HFFc6 (cell line): ENCODE data around the gene TMCC1. TPM values are rescaled to one million over a fixed set of nuclear protein-coding genes. Genes with fewer than 3 reads are reported as not detected.

ENCODE experiments used
- DNase-seq: peaks from one replicate; pipeline ENCODE4 v3.0.0-alpha.2; 2018
- H3K27ac Mint-ChIP-seq: 2 replicates; pipeline ENCODE4 v1.8.0; 2020; ENCODE audit warnings: mild to moderate bottlenecking, mixed read lengths
- H3K27me3 Mint-ChIP-seq: 2 replicates; pipeline ENCODE4 v1.8.0; 2021; ENCODE audit warnings: mild to moderate bottlenecking, moderate library complexity, mixed read lengths; ENCODE audit not compliant: insufficient read depth
- H3K36me3 Mint-ChIP-seq: 2 replicates; pipeline ENCODE4 v1.8.0; 2021; ENCODE audit warnings: low read depth, mixed read lengths
- H3K4me1 Mint-ChIP-seq: 2 replicates; pipeline ENCODE4 v1.8.0; 2020; ENCODE audit warnings: low read depth, mixed read lengths
- H3K4me3 Mint-ChIP-seq: 2 replicates; pipeline ENCODE4 v1.8.0; 2020; ENCODE audit warnings: mild to moderate bottlenecking, moderate library complexity, mixed read lengths
- H3K9me3 Mint-ChIP-seq: 2 replicates; pipeline ENCODE4 v1.8.0; 2020; ENCODE audit warnings: mild to moderate bottlenecking, mixed read lengths
- CTCF ChIP-seq: fragments of 200-600 bp; sonication (generic); IDR thresholded peaks from 2 replicates; pipeline ENCODE4 v1.5.0; 2021; ENCODE audit warnings: antibody characterized with exemption, mild to moderate bottlenecking
- total RNA-seq, 6 experiments: library from RNA; stranded (reverse); fragmentation: NEBNext Ultra II Directional; extraction: Animal tissue kit (Norgen Biotek cat#: 25700); gene quantifications; 2 replicates in 1 of 6; 3 replicates in 5 of 6; pipeline ENCODE4 v1.2.3, GENCODE V29; 2021

TMCC1 gene
- total RNA-seq, 6 experiments from 2014 or later, result 14.3 to 20.8 (median 16.7) TPM

- no peak overlapping the region for H3K4me3 Mint-ChIP-seq
- no peak for TF ChIP-seq CTCF
- peaks cover 36% of the 10 kb centered on the region for H3K36me3 Mint-ChIP-seq
- H3K9me3 Mint-ChIP-seq, result 0 out of 2 replicates have a peak, but pooled peaks cover 5% of the 10 kb centered on the region
- peaks cover 20% of the 10 kb centered on the region for H3K4me1 Mint-ChIP-seq
- H3K27me3 Mint-ChIP-seq, result no peaks in the 10 kb centered on the region; the same call in 1 of the 2 replicates
- DNase-seq, result peak; percentile 9
- H3K27ac Mint-ChIP-seq, result peak overlapping the region; percentile 16; the same call in 1 of the 2 replicates
Measured at GRCh38 chr3:129845956-129846355, 47.6 kb downstream of the TMCC1 start.

- H3K36me3 Mint-ChIP-seq, result peaks cover 19% of the 10 kb centered on the region
- no peak for DNase-seq
- TF ChIP-seq CTCF, result no peak
- H3K9me3 Mint-ChIP-seq, result no peaks in the 10 kb centered on the region
- no peaks in the 10 kb centered on the region; the same call in none of the 2 replicates for H3K27me3 Mint-ChIP-seq
- H3K4me1 Mint-ChIP-seq, result peaks cover 30% of the 10 kb centered on the region
- no peak overlapping the region for H3K27ac Mint-ChIP-seq
- no peak overlapping the region for H3K4me3 Mint-ChIP-seq
Measured at GRCh38 chr3:129840707-129841360, 52.7 kb downstream of the TMCC1 start.

GRCh38 chr3:129838086-129838485 lies 55.4 kb downstream of the TMCC1 start:
- Mint-ChIP-seq H3K36me3 (peaks cover 11% of the 10 kb centered on the region), H3K27me3 (no peaks in the 10 kb centered on the region; the same call in 1 of the 2 replicates), H3K4me3 (no peak overlapping the region), H3K4me1 (peaks cover 25% of the 10 kb centered on the region), H3K27ac (no peak overlapping the region), H3K9me3 (no peaks in the 10 kb centered on the region)
- TF ChIP-seq CTCF, result no peak
- DNase-seq, result no peak

- TF ChIP-seq CTCF, result no peak
- H3K36me3 Mint-ChIP-seq, result peaks cover 12% of the 10 kb centered on the region
- no peak for DNase-seq
- peaks cover 28% of the 10 kb centered on the region for H3K4me1 Mint-ChIP-seq
- no peaks in the 10 kb centered on the region; the same call in 1 of the 2 replicates for H3K27me3 Mint-ChIP-seq
- H3K9me3 Mint-ChIP-seq, result no peaks in the 10 kb centered on the region
- H3K4me3 Mint-ChIP-seq, result no peak overlapping the region
- peak overlapping the region; percentile 30; the same call in 1 of the 2 replicates for H3K27ac Mint-ChIP-seq
Measured at GRCh38 chr3:129837065-129837642, 56.4 kb downstream of the TMCC1 start.

- Mint-ChIP-seq H3K27ac (peak overlapping the region; percentile 30), H3K9me3 (no peaks in the 10 kb centered on the region), H3K27me3 (no peaks in the 10 kb centered on the region; the same call in 1 of the 2 replicates), H3K4me1 (peaks cover 33% of the 10 kb centered on the region), H3K4me3 (no peak overlapping the region), H3K36me3 (peaks cover 10% of the 10 kb centered on the region)
- no peak for TF ChIP-seq CTCF
- DNase-seq, result peak; percentile 43
Measured at GRCh38 chr3:129836381-129837064, 57.0 kb downstream of the TMCC1 start.
